Smooth muscle cell (in vitro differentiated cells): ENCODE data around the gene SYNJ2. TPM values are rescaled to one million over a fixed set of nuclear protein-coding genes. Genes with fewer than 3 reads are reported as not detected.

ENCODE experiments used
- DNase-seq: peaks from one replicate; lab custom pipeline; 2025; ENCODE audit not compliant: unreplicated experiment; lab: John Stamatoyannopoulos, UW
- H2AFZ ChIP-seq: fragments of 200-600 bp; sonication (generic); 2 replicates; pipeline ENCODE4 v1.6.0; 2016; ENCODE audit warnings: antibody characterized with exemption, low read depth, mild to moderate bottlenecking
- H3F3A ChIP-seq: fragments of 200-600 bp; sonication (generic); 2 replicates; pipeline ENCODE4 v1.6.0; 2017; ENCODE audit warnings: antibody characterized with exemption, low read depth
- H3K27ac ChIP-seq: fragments of 200-600 bp; sonication (generic); 2 replicates; pipeline ENCODE4 v1.5.1; 2016; ENCODE audit warnings: low read depth, mild to moderate bottlenecking
- H3K27me3 ChIP-seq: fragments of 200-600 bp; sonication (generic); 2 replicates; pipeline ENCODE4 v1.6.1; 2016; ENCODE audit warnings: low read depth, mild to moderate bottlenecking
- H3K36me3 ChIP-seq: fragments of 200-600 bp; sonication (generic); 2 replicates; pipeline ENCODE4 v1.5.1; 2016; ENCODE audit warnings: low read depth
- H3K4me1 ChIP-seq: fragments of 200-600 bp; sonication (generic); 2 replicates; pipeline ENCODE4 v1.5.1; 2016; ENCODE audit warnings: low read depth
- H3K4me2 ChIP-seq: fragments of 200-600 bp; sonication (generic); 2 replicates; pipeline ENCODE4 v1.6.0; 2016; ENCODE audit warnings: mild to moderate bottlenecking
- H3K4me3 ChIP-seq: fragments of 200-600 bp; sonication (generic); 2 replicates; pipeline ENCODE4 v1.5.1; 2016; ENCODE audit warnings: mild to moderate bottlenecking
- H3K79me2 ChIP-seq: fragments of 200-600 bp; sonication (generic); 2 replicates; pipeline ENCODE4 v1.6.0; 2016; ENCODE audit warnings: low read depth, mild to moderate bottlenecking
- H3K9ac ChIP-seq: fragments of 200-600 bp; sonication (generic); 2 replicates; pipeline ENCODE4 v1.6.0; 2016; ENCODE audit warnings: low read depth
- H3K9me3 ChIP-seq: fragments of 200-600 bp; sonication (generic); replicated peaks from 2 replicates; pipeline ENCODE4 v1.5.1; 2016; ENCODE audit warnings: low read depth
- H4K20me1 ChIP-seq: fragments of 200-600 bp; sonication (generic); 2 replicates; pipeline ENCODE4 v1.6.0; 2016; ENCODE audit warnings: low read depth
- CTCF ChIP-seq: fragments of 200-600 bp; sonication (generic); IDR thresholded peaks from 2 replicates; pipeline ENCODE4 v1.5.1; 2017; ENCODE audit warnings: borderline replicate concordance, mild to moderate bottlenecking, antibody characterized with exemption; ENCODE audit not compliant: insufficient read depth, poor library complexity, severe bottlenecking
- WGBS: methylation state at CpG from one replicate; pipeline ENCODE4 v1.1.7; 2016; ENCODE audit warnings: low lambda C conversion rate; 5-methylcytosine and 5-hydroxymethylcytosine counted together
- polyA plus RNA-seq: library from polyadenylated mRNA; unstranded; fragments of >200 nt; fragmentation: Nextera tagmentation; extraction: Ambion mirVana; gene quantifications from 2 replicates; pipeline ENCODE4 v1.2.1, GENCODE V29; 2016
- total RNA-seq: library from RNA; depleted of rRNA; stranded (reverse); fragments of >200 nt; gene quantifications from 2 replicates; pipeline ENCODE4 v1.2.3, GENCODE V29; 2014

The SYNJ2 gene
- total and polyA plus RNA-seq, 2 experiments from 2014 or later: 6.0 to 6.1 TPM

- no peak overlapping the region for H3K4me3 ChIP-seq
Observed at GRCh38 chr6:157953580-157954091, 28.0 kb upstream of the SYNJ2 start.

GRCh38 chr6:157954150-157955117 is 27.2 kb upstream of the SYNJ2 start:
- Histone ChIP-seq H3K27me3 (no peaks in the 10 kb centered on the region), H3K36me3 (no peaks in the 10 kb centered on the region), H3K9ac (no peak overlapping the region), H3K79me2 (no peaks in the 10 kb centered on the region), H3F3A (no peaks in the 10 kb centered on the region), H3K4me2 (no peak overlapping the region), H2AFZ (no peak overlapping the region), H4K20me1 (no peaks in the 10 kb centered on the region), H3K4me1 (no peaks in the 10 kb centered on the region), H3K9me3 (no peaks in the 10 kb centered on the region), H3K27ac (no peak overlapping the region), H3K4me3 (no peak overlapping the region)
- WGBS: 81% methylated on average over 34 of the region's 34 CpGs
- TF ChIP-seq CTCF: no peak
- DNase-seq: no peak

More at GRCh38 chr6:157953580-157954091, 28.0 kb upstream of the SYNJ2 start:
- Histone ChIP-seq H3K9me3 (no peaks in the 10 kb centered on the region), H3K9ac (no peak overlapping the region), H3K36me3 (no peaks in the 10 kb centered on the region), H2AFZ (no peak overlapping the region), H3K27ac (no peak overlapping the region), H3K79me2 (no peaks in the 10 kb centered on the region), H3K27me3 (no peaks in the 10 kb centered on the region), H3F3A (no peaks in the 10 kb centered on the region), H3K4me1 (no peaks in the 10 kb centered on the region), H3K4me2 (no peak overlapping the region), H4K20me1 (no peaks in the 10 kb centered on the region)
- TF ChIP-seq CTCF: no peak
- 86% methylated on average over 7 of the region's 7 CpGs for WGBS
- DNase-seq: no peak

- no peak for DNase-seq
- Histone ChIP-seq H3K27ac (no peak overlapping the region), H3K4me1 (no peaks in the 10 kb centered on the region), H3K9me3 (no peaks in the 10 kb centered on the region), H3F3A (no peaks in the 10 kb centered on the region), H4K20me1 (no peaks in the 10 kb centered on the region), H3K79me2 (no peaks in the 10 kb centered on the region), H3K4me2 (no peak overlapping the region), H3K9ac (no peak overlapping the region), H3K27me3 (no peaks in the 10 kb centered on the region), H3K4me3 (no peak overlapping the region), H3K36me3 (no peaks in the 10 kb centered on the region), H2AFZ (no peak overlapping the region)
- TF ChIP-seq CTCF: no peak
- WGBS: 93% methylated on average over 6 of the region's 6 CpGs
Observed at GRCh38 chr6:157955675-157956074, 26.0 kb upstream of the SYNJ2 start.
